Measurements from ENCODE around the gene VSTM2L.

Gene VSTM2L

GRCh38 chr20:37920679-37921322 is 17.9 kb downstream of the VSTM2L start:
- DNase-seq = no peak

- DNase-seq = no peak
These were observed 18.5 kb downstream of the VSTM2L start for GRCh38 chr20:37921341-37921929.

DNA sequence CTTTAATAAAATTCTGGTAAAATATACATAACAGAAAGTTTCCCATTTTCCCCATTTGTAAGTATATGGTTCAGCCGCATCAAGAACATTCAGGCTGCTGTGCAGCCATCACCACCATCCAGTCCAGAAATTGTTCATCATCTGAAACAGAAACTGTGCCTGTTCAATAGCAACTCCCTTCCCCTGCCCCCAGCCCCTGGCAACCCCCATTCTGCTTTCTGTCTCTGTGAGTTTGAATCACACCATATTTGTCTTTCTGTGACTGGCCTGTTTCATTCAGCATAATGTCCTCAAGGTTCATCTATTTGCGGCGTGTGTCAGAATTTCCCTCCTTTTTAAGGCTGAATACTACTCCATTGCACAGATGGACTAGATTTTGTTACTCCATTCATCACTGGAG is 19.1 kb downstream of the VSTM2L start:
- no peak for DNase-seq

GRCh38 chr20:37925265-37926165 is 22.6 kb downstream of the VSTM2L start:
- DNase-seq = no peak

DNA sequence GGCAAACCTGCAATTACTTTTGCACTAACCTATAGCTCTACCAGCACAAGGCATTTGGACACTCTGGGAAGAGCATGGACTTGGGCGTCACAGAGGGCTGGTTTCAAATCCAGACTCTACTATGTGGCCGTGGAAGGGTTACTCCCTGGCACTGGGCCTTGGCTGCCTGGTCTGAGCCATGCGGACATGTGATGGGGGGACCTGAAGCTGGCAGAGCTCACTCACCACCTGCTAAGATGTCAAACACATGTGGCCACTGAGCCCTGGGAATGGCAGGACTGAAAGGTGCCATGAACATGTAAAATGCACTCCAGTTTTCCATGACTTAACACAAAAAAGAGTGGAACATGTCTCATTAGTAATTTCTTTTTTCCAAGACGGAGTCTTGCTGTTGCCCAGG is 23.7 kb downstream of the VSTM2L start:
- no peak for DNase-seq

DNA sequence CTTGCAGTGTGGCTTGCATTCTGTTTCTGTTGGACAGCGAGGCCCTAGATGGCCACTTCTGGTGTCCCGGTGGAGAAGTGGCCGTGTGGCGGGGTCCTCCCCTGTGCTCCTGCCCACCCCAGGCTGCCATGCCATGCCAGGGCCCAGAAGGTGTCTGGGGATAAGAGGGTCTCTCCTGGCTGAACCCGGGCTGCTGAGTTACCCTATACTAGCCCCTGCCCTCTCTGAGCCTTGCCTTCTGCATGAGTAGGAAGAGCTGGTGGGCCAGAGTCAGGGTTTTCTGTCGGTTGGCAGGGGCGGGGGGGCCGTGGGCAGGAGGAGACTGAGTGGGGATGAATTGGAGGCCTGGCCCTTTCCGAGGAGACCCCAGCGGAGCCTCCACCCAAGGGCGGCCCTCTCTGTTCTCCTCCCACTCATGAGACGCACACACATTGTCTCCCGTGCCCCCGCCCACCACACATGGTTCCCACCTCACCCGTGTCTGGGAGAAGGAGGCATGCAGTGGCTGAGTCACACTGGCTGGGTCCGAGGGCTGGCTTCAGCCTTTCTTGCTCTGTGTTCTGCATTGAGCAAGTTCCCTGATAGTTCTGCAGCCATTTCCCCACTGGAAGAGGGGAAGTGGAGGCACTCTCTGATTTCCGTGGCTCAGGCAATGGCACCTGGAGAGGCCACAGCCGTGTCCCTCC is 24.6 kb downstream of the VSTM2L start:
- DNase-seq = no peak

DNA sequence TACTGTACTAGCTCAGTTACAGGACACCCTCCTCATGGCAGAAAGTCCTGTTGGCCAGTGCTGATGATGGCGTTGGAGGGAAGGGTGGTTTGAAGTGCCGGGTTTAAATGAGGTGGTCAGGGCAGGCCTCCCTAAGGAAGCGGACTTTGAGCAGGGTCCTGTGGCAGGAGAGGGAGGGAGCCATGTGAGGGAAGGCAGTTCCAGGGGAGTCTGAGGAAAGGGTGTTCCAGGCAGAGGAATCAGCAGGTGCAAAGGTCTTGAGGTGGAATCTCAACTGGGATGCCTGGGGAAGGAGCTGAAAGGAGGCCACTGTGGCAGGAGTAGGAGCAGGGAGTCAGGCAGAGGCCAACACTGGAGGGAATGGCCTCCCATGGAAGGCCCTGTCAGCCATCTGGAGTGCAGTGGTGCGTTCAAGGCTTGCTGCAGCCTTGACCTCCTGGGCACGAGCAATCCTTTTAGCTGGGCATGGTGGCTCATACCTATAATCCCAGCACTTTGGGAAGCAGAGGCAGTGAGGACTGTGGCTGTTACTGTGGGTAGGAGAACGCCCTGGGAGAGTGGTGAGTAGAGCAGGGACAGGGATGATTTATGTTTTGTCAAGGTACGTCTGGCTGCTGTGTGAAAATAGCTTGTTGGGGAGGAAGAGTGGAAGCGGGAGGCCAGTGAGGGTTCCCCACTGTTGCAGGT is 26.2 kb downstream of the VSTM2L start:
- no peak for DNase-seq

DNA sequence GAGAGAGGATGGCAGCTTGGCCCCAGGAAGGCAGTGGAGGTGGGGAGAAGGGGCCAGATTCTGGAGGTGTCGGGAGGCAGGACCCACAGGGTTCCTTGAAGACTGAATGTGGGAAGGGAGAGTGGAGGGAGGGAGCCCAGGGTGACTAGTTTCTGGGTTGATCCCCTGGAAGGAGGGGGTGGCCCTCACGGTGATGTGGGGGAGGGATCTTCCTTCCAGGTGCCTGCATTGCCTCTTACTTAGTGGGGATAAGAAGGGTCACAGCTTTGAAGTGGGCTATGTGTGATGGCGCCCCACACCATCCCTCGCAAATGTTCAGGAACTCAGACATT is 26.7 kb downstream of the VSTM2L start:
- no peak for DNase-seq

DNA sequence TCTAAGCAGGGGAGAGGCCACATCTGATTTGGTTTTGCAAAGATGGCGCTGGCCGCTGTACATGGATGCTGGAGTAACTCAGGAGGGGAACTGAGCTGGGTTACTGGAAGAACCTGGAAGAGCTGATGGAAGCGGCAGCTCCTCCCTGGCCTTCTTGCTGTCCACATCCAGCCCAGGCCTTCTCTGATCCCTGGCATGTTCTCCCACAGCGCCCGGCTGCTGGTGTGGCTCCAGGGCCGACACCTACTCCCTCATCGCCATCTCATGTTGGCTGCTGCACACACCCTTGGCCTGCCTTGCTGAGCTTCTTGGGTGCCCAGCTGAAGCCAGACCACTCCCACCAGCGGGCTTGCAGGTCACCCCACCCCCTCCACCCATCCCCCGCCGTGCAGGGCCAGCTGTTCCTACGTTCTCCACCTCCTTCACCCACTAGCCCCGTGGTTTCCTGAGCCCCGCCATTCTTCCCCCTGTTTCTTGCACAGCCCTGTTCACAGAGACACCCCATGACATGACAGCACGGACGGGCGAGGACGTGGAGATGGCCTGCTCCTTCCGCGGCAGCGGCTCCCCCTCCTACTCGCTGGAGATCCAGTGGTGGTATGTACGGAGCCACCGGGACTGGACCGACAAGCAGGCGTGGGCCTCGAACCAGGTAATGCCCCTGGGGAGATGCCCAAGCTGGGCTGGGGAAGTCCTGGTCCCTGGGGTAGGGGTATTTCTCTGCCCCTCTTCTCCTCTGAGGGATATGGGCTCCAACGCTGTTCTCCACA is 28.4 kb downstream of the VSTM2L start:
- DNase-seq = no peak

GRCh38 chr20:37932074-37932473 is 29.1 kb downstream of the VSTM2L start:
- no peak for DNase-seq

DNA sequence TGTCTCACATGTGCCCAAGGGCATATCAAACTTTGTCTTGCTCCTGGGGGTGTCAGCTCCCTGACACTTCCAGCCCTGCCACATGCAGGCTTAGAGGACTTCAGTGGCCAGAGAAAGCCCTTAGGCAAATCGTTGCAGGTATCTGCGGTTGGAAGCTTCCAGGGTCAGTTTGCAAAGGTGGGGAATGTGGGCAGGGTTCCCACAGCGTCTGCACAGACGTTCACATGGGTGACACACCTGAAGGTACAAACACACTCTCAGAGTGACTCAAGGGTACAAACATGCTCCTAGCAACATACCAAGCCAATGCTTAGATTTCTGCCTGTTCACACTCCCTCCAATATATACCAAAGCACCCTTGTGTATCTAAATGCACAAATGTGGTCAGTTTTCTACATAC is 30.0 kb downstream of the VSTM2L start:
- DNase-seq = no peak

DNA sequence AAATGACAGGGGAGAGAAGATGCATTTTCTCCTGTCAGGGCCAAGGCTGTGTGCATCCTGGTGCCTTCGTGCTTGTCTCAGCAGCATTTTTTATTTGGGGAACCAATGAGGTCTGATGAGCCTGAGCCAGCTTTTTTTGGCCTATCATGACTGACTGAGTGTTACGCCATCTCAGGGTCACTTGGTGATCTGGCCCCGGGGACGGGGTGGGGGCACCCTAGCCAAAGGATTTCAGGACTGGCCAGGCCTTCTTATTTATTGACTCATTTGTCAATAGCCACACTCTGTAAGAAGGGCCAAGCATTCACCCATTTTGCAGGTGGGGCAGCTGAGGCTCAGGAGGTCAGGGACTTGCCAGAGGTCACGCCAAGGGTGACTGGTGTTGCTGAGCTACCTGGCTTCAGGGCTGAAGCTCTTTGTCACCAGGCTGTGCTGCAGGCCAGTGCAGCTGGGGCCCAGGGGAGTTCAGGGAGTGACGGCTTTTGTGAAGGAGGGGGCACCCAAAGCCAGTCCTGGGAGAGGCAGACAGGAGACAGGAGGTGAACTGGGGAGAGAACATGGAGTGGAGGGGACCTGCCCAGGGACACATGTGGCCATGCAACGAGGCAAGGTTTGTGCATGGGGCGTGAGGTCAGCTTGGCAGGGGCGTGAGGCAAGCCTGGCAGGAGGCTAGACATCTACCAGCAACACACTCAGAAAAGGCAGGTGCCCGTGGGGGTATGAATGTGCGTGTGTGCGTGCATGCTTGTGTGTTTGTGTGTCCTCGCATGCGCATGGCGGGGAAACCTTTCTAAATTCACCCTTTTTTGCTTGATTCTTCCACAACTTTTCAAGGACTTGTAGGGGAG is 31.1 kb downstream of the VSTM2L start:
- DNase-seq = no peak

- no peak for DNase-seq
These were observed 31.9 kb downstream of the VSTM2L start for GRCh38 chr20:37934634-37935375.

GRCh38 chr20:37935435-37935834 is 32.5 kb downstream of the VSTM2L start:
- no peak for DNase-seq

GRCh38 chr20:37936041-37936440 is 33.1 kb downstream of the VSTM2L start:
- DNase-seq = no peak

- DNase-seq = no peak
These were observed 33.5 kb downstream of the VSTM2L start for GRCh38 chr20:37936451-37936850.

- DNase-seq = no peak
These were observed 34.8 kb downstream of the VSTM2L start for GRCh38 chr20:37937686-37938085.

DNA sequence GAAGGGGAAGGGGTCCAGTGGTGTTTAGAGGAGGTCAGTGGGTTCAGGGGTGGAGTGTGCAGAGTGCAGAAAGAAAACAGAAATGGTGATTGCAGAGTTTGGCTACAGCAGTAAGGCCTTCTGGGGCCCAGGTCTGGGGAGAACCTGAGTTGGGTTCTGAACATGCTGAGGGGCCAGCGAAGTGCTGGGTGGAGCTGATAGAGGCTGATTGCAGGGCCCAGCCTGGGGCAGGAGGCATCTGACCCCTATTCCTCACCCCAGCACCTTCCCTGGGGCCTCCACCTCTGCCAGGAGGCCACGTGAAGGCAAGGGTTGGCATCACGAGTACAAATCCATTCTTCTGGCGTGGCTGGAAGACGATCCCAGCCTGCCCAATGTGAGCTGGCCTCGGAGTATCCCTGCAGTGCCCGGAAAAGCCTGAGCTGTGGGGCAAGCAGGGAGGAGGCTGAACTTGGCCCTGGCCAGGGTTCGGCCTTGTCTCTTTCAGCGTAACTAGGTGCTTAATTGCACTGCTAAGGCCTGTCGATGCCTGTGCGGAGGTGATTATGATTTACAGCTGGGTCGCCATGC is 35.3 kb downstream of the VSTM2L start:
- DNase-seq = no peak

DNA sequence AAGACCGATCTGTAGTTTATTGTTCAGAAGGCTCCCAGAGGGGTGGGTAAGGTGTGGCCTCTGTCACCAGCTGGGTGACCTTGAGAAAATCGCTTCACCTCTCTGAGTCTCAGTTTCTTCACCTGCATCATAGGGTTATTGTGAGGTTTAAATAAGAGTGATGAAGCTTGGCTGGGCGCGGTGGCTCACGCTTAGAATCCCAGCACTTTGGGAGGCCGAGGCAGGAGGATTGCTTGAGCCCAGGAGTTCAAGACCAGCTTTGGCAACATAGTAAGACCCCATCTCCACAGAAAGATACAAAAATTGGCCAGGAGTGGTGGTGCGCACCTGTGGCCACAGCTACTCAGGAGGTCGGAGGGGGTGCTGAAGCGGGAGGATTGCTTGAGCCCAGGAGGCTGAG is 36.0 kb downstream of the VSTM2L start:
- no peak for DNase-seq
